Measurements from ENCODE around the gene EYA2.

The EYA2 gene

GRCh38 chr20:47067776-47068175 is 173.1 kb downstream of the EYA2 start:
- no peak for DNase-seq

- DNase-seq, result no peak
Measured at GRCh38 chr20:47070176-47070575, 175.5 kb downstream of the EYA2 start.

- DNase-seq, result no peak
Measured at GRCh38 chr20:47071646-47072185, 177.1 kb downstream of the EYA2 start.

GRCh38 chr20:47073766-47074475 is 179.3 kb downstream of the EYA2 start:
- no peak for DNase-seq

DNA sequence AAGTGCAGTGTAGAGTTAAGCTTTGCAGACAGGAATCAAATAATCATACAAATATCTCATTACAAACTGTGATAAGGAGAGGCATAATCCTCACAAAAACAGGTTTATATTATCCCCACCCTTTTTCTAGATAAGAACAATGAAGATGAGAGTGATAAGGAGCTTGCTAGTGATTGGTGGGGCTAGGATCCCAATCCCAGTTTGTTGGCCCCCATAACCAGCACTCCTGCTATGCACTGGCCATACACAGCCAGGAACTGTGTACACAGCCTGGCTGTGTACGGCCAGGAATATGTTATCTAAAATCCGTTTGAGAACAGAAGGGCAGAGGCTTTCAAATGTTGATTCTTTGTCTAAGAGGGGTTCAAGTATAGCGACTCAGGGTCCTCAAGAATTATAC is 180.6 kb downstream of the EYA2 start:
- DNase-seq, result no peak

- DNase-seq, result no peak
Measured at GRCh38 chr20:47079047-47079446, 184.4 kb downstream of the EYA2 start.

DNA sequence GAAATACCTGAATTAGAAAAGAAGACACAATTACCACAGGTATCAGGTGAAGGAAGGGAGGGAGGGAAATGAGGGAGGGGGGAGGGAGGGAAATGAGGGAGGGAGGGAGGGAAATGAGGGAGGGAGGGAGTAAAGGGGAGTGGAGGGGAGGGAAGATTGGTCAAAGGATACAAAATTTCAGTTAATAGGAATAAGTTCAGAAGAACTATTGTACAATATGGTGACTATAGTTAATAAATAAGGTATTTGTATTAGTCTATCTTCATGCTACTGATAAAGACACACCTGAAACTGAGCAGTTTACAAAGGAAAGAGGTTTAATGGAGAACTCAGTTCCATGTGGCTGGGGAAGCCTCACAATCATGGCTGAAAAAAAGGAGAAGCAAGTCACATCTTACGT is 185.7 kb downstream of the EYA2 start:
- DNase-seq, result no peak

- no peak for DNase-seq
Measured at GRCh38 chr20:47086316-47086715, 191.7 kb downstream of the EYA2 start.

GRCh38 chr20:47088335-47088734 is 193.7 kb downstream of the EYA2 start:
- no peak for DNase-seq

- DNase-seq, result no peak
Measured at GRCh38 chr20:47089151-47089550, 194.5 kb downstream of the EYA2 start.

DNA sequence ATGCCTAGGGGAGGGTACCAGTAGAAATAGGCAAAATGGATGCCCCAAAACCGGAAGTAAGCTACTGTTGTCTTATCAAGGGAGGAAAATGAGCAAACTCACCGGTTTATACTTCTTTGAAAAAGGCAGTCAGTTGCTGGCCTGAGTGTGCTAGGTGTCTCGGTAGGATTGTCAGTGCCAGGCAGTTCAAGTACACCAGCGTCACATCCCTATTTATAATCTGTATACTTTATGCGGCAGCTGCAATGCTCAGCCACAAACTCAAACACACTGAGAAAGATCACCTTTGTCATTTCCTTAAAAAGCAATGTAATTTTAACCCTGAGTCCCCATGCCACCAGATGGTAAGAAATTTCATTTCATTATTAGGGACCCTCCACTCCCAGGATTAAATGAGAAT is 196.2 kb downstream of the EYA2 start:
- no peak for DNase-seq

DNA sequence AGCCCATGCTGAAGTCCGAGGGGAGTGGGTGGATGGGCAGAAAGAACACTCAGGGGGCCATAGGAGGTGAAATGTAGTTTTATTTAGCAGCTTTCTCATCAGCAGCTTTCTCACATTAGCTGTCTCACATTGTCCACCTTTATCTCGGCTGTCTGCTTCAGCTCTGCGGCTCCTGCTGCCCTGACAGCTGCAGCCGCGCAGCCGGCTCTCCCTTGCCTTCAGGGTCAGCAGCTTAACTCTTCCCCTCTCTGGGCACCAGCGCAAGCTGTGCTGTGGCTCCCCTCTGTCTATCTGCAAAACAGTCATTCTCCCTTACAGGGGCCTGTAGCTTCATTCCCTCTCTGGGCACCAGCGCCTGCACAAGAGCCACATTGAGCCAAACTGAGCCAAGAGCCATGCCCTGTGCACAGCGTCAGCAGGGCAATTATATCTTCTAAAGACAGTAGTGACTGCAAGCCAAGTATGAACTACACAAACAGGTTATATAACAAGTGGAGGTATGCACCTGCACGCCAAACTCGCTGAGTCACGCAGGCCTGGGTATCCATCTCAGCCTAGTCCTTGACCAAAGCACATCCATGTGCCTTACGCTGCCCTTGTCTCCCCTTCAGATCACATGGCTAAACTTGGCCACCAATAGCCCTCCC is 198.8 kb downstream of the EYA2 start:
- DNase-seq, result no peak

DNA sequence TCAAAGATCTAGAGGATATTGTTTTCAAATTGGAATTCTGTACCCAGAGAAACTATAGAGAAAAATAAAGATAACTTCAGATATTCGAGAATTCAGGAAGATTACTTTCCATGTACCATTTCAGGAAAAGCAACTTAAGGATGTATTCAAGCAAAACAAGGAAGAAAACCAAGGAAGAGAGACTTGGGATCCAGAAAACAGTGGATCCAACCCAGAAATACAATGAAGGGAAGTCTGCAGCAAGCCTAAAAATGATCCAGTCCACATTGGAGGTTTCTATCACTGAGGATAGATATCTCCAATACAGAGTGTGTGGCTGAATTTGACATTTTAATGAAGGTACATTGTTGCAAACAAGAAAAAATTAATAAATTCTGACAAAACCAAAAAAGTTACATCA is 201.0 kb downstream of the EYA2 start:
- DNase-seq, result no peak

- no peak for DNase-seq
Measured at GRCh38 chr20:47097691-47098622, 203.3 kb downstream of the EYA2 start.

- no peak for DNase-seq
Measured at GRCh38 chr20:47099093-47099492, 204.4 kb downstream of the EYA2 start.

- no peak for DNase-seq
Measured at GRCh38 chr20:47099825-47100441, 205.3 kb downstream of the EYA2 start.

DNA sequence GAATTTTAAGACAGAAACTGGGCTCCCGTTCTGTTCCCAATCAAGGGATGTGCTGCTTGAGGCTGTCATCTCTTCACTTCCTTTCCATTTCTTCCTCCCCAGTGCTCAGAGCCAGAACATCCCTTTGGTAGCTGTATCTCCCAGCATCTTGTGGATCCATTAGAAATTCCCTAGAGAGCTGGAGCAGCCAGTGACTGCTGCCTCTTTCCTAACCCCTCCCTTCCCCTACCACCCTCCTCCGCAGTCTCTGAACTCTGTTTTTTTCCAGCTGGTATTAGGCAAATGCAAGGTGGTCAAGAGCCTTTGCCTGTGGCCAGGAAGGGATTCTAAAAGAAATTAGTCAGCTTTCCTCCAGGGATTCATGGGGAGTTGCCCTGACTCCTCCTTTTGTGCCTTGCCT is 208.0 kb downstream of the EYA2 start:
- no peak for DNase-seq

GRCh38 chr20:47106786-47107185 is 212.1 kb downstream of the EYA2 start:
- DNase-seq, result no peak

- no peak for DNase-seq
Measured at GRCh38 chr20:47108994-47109393, 214.4 kb downstream of the EYA2 start.

DNA sequence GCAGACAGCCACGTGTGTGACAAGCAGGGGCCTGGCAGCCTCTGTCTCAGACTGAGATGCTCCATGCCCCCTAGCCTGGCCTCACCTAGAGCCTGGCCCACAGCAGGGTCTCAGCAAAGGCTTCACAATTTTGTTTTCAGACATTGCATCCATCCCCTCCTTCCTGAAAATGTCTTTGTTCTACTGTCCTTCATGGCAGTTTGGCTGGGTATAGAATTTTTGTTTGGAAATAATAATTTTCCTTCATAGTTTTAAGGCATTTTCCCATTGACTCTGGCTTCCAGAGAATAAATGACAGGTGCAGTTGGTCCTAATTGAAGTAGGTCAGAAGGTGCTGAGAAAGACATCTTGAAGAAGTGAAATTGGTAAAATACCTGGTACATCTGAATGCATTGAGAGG is 216.2 kb downstream of the EYA2 start:
- no peak for DNase-seq

DNA sequence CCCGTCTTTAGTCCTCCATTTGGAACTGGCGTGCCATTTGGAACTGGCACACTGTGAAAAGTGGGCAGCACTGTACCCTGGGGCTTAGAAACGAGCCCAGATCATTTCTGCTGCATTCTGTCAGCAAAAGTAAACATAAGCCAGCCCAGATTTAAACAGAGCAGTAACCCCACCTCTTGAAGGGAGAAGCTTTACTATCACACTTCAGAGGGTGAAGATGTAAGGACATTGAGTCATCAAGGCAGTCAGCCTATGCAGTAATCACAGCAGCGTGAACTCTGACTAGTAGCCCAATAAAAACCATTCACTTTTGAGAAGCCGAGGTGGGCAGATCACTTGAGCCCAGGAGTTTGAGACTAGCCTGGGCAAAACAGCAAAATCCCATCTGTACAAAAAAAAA is 216.9 kb downstream of the EYA2 start:
- DNase-seq, result no peak

DNA sequence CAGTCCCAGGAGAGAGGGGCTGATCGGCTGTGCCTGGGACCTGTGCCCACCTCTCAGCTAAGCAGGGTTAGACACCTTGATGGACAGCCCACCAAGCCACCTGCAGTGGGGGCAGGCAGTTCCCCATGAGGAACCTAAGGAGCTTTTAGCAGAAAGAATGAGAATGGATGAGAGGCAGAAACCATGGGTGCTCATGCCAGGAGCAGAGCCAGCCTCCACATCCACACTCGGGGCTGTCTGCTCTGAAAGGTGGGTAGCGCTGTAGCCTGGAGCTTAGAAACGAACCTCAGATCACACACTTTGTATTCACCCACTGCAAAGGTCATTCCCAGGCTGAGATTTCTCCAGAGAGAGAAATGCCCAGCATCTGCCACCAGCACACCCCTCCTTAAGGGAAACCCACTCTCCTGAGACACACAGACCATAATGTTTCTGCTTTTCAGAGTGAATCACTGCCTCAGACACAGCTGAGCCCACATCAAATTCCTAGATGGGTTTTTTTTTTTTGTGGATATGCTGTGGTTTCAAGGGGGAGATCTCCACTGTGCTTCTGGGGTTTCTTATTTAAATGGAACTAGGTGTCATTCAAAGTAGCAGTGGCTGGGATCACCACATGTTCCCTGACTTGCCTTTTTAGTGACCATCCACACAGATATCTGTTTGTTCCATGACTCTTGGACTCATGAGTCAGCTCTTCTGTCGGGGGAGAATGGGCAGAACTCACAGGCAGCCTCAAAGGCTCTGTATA is 218.9 kb downstream of the EYA2 start:
- no peak for DNase-seq

Measured in right kidney (tissue), 1 donor.